NT2/D1 (cell line): ENCODE data around the gene KIF1C.

ENCODE experiments used
- SUZ12 ChIP-seq: IDR thresholded peaks from 2 replicates; pipeline ENCODE4 v1.6.1; 2011; ENCODE audit not compliant: insufficient read length, insufficient read depth; ENCODE audit errors: extremely low read depth
- ZNF274 ChIP-seq: IDR thresholded peaks from 2 replicates; pipeline ENCODE4 v1.6.1; 2011; ENCODE audit warnings: mild to moderate bottlenecking, low read depth, low read length

DNA sequence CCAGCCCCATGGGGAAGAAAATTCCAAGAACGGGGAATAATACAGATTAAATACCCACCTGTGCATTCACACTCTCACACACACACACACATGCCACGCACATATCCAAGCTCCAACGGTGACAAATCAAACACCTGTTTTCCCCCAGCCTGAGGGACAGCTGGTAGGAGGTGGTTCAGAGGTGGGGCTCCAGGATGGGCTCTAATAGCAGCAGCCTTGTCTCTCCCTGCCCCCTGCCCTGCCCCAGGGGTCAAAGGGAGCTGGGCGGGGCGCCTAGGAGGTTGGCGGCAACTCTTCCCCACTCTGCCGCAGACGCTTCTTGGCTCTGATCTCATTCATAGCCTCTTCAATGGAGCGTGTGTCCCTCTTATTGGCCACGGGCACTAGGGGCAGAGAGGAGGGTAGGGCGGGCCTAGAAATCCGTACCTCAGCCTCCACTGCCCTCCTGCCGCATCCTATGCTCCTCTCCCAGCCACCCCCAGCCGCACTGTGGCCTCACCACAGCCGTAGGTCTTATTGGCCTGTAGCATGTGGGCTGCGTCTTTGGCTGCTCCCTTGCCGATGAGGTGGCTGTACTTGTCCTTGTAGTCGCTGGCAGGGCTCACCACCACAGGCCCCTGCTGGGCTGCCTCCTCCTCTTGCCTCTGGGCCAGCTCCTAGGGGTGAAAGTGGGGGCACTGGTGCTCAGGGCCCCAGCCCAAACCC lies 38.3 kb upstream of the KIF1C start:
- TF ChIP-seq ZNF274 (no peak), SUZ12 (no peak)
